ENCODE measurements around the gene PRLHR. TPM values are rescaled to one million over a fixed set of nuclear protein-coding genes. Genes with fewer than 3 reads are reported as not detected.

Gene PRLHR
- total and polyA plus RNA-seq, 10 donors: not detected

GRCh38 chr10:118570591-118570990, 24.9 kb downstream of the PRLHR start:
- 77 to 86% (median 82%) methylated on average over 5 of the region's 5 CpGs for WGBS, 5 donors
- Histone ChIP-seq H3K9me3 (no peaks in the 10 kb centered on the region), H3K4me1 (peaks cover 0 to 8% (median 3%) of the 10 kb centered on the region in 6 donors), H3K27ac (no peak overlapping the region), H3K27me3 (replicated peaks in 1 of 7) (peaks cover 0 to 3% (median 0%) of the 10 kb centered on the region in 7 donors), H3K36me3 (no peaks in the 10 kb centered on the region), H3K4me3 (no peak overlapping the region)
- DNase-seq: no peak
- intact Hi-C loops (cut with DNase I; ENCODE audit: low total_unique reads): no loop called here
- TF ChIP-seq CTCF (IDR thresholded peaks at IDR 0.05 in 8 of 11, conservative IDR thresholded peaks at IDR 0.05 in 3 of 11) (no peak), POLR2AphosphoS5 (IDR thresholded peaks at IDR 0.05) (no peak), POLR2A (IDR thresholded peaks at IDR 0.05) (no peak)

GRCh38 chr10:118569882-118570252, 25.6 kb downstream of the PRLHR start:
- no peak for DNase-seq
- intact Hi-C loops (cut with DNase I; ENCODE audit: low total_unique reads): loop anchor here (5.0 kb wide), 1 partner anchor 152 kb away; no protein-coding TSS in a partner anchor
- 87 to 96% (median 93%) methylated on average over 2 to 3 of the region's 3 CpGs for WGBS, 5 donors

GRCh38 chr10:118569241-118569881, 26.1 kb downstream of the PRLHR start:
- Histone ChIP-seq H3K27me3 (replicated peaks in 1 of 7) (peaks cover 0 to 4% (median 0%) of the 10 kb centered on the region in 7 donors), H3K4me3 (no peak overlapping the region), H3K9me3 (no peaks in the 10 kb centered on the region), H3K4me1 (peaks cover 0 to 10% (median 3%) of the 10 kb centered on the region in 6 donors), H3K36me3 (no peaks in the 10 kb centered on the region), H3K27ac (no peak overlapping the region)
- intact Hi-C loops (cut with DNase I; ENCODE audit: low total_unique reads): loop anchor here (5.0 kb wide), 1 partner anchor 153 kb away; no protein-coding TSS in a partner anchor
- no peak for TF ChIP-seq CTCF (IDR thresholded peaks at IDR 0.05 in 8 of 11, conservative IDR thresholded peaks at IDR 0.05 in 3 of 11)
- DNase-seq: no peak
- WGBS, 5 donors: 86 to 96% (median 91%) methylated on average over 8 of the region's 8 CpGs

More at GRCh38 chr10:118569882-118570252, 25.6 kb downstream of the PRLHR start:
- Histone ChIP-seq H3K27me3 (replicated peaks in 1 of 7) (peaks cover 0 to under 1% (median 0%) of the 10 kb centered on the region in 7 donors), H3K27ac (no peak overlapping the region), H3K4me3 (no peak overlapping the region), H3K36me3 (no peaks in the 10 kb centered on the region), H3K4me1 (peaks cover 0 to 8% (median 3%) of the 10 kb centered on the region in 6 donors), H3K9me3 (no peaks in the 10 kb centered on the region)
- TF ChIP-seq CTCF (IDR thresholded peaks at IDR 0.05 in 8 of 11, conservative IDR thresholded peaks at IDR 0.05 in 3 of 11): no peak
- no peak for TF ChIP-seq POLR2A (IDR thresholded peaks at IDR 0.05)
- no peak for TF ChIP-seq POLR2AphosphoS5 (IDR thresholded peaks at IDR 0.05)

- WGBS, 5 donors: 22 to 26% (median 24%) methylated on average over 10 of the region's 10 CpGs
- Histone ChIP-seq H3K36me3 (no peaks in the 10 kb centered on the region), H3K4me3 (no peak overlapping the region), H3K27me3 (replicated peaks in 1 of 7) (peaks cover 0 to 4% (median 0%) of the 10 kb centered on the region in 7 donors), H3K4me1 (peaks cover 0 to 14% (median 3%) of the 10 kb centered on the region in 6 donors), H3K9me3 (no peaks in the 10 kb centered on the region), H3K27ac (no peak overlapping the region)
- DNase-seq: no peak
- intact Hi-C loops (cut with DNase I; ENCODE audit: low total_unique reads): loop anchor here (5.0 kb wide), 1 partner anchor 154 kb away; no protein-coding TSS in a partner anchor
- peak; percentile 28 to 95 (median 68) for TF ChIP-seq CTCF (IDR thresholded peaks at IDR 0.05 in 8 of 11, conservative IDR thresholded peaks at IDR 0.05 in 3 of 11)
- TF ChIP-seq POLR2A (IDR thresholded peaks at IDR 0.05): no peak
- TF ChIP-seq POLR2AphosphoS5 (IDR thresholded peaks at IDR 0.05): no peak
Observed at GRCh38 chr10:118568327-118568848, 27.1 kb downstream of the PRLHR start.

Data from spleen (tissue), 11 donors.